ENCODE measurements around the gene FXYD3. TPM values are rescaled to one million over a fixed set of nuclear protein-coding genes. Genes with fewer than 3 reads are reported as not detected.

The FXYD3 gene
- total RNA-seq, 1 donor from 2014 or later, result not detected

GRCh38 chr19:35130761-35131720, 15.4 kb downstream of the FXYD3 start:
- Histone ChIP-seq H3K27ac (ENCODE audit: low read depth, low read length) (no peak overlapping the region), H3K9me3 (ENCODE audit: insufficient read depth, low read depth, low read length) (no peaks in the 10 kb centered on the region), H2AFZ (ENCODE audit: low read depth, low read length) (no peak overlapping the region), H3K4me3 (ENCODE audit: insufficient read depth, low read depth, low read length) (no peak overlapping the region), H3K4me1 (ENCODE audit: insufficient read depth, low read length) (no peaks in the 10 kb centered on the region), H3K79me2 (ENCODE audit: insufficient read depth, low read length) (no peaks in the 10 kb centered on the region), H3K9ac (ENCODE audit: low read length) (no peak overlapping the region), H3K27me3 (ENCODE audit: insufficient read depth, low read length) (peaks cover 6% of the 10 kb centered on the region), H3K36me3 (ENCODE audit: insufficient read depth, low read length) (no peaks in the 10 kb centered on the region), H4K20me1 (ENCODE audit: insufficient read depth, low read length) (no peaks in the 10 kb centered on the region), H3K4me2 (ENCODE audit: low read length) (no peak overlapping the region)
- Mint-ChIP-seq H3K27ac (ENCODE audit: unreplicated experiment) (no peak overlapping the region), H3K9me3 (ENCODE audit: unreplicated experiment) (peaks cover 8% of the 10 kb centered on the region), H3K36me3 (ENCODE audit: low read depth, unreplicated experiment) (no peaks in the 10 kb centered on the region), H3K4me1 (ENCODE audit: low read depth, unreplicated experiment) (peaks cover 2% of the 10 kb centered on the region), H3K4me3 (ENCODE audit: unreplicated experiment) (no peak overlapping the region), H3K27me3 (ENCODE audit: low read depth, unreplicated experiment) (peaks cover 28% of the 10 kb centered on the region)
- FAIRE-seq, result no peak
- no peak for TF ChIP-seq CTCF (IDR thresholded peaks at IDR 0.05; ENCODE audit: insufficient read depth, low read depth, low read length)
- TF ChIP-seq EZH2 (IDR thresholded peaks at IDR 0.05; ENCODE audit: insufficient read depth, low read length), result no peak
- DNase-seq (ENCODE audit: low read depth), result no peak

GRCh38 chr19:35132254-35132653, 16.6 kb downstream of the FXYD3 start:
- FAIRE-seq, result no peak

More at GRCh38 chr19:35132254-35132653, 16.6 kb downstream of the FXYD3 start:
- no peak overlapping the region for H3K4me3 Mint-ChIP-seq (ENCODE audit: unreplicated experiment)
- no peak overlapping the region for H2AFZ ChIP-seq (ENCODE audit: low read depth, low read length)
- H3K9ac ChIP-seq (ENCODE audit: low read length), result no peak overlapping the region
- H3K4me2 ChIP-seq (ENCODE audit: low read length), result no peak overlapping the region
- H3K27ac Mint-ChIP-seq (ENCODE audit: unreplicated experiment), result no peak overlapping the region
- H3K36me3 ChIP-seq (ENCODE audit: insufficient read depth, low read length), result no peaks in the 10 kb centered on the region
- no peaks in the 10 kb centered on the region for H4K20me1 ChIP-seq (ENCODE audit: insufficient read depth, low read length)
- peaks cover 2% of the 10 kb centered on the region for H3K4me1 Mint-ChIP-seq (ENCODE audit: low read depth, unreplicated experiment)
- peaks cover 8% of the 10 kb centered on the region for H3K9me3 Mint-ChIP-seq (ENCODE audit: unreplicated experiment)
- no peaks in the 10 kb centered on the region for H3K36me3 Mint-ChIP-seq (ENCODE audit: low read depth, unreplicated experiment)
- no peak for TF ChIP-seq CTCF (IDR thresholded peaks at IDR 0.05; ENCODE audit: insufficient read depth, low read depth, low read length)
- TF ChIP-seq EZH2 (IDR thresholded peaks at IDR 0.05; ENCODE audit: insufficient read depth, low read length), result no peak
- no peaks in the 10 kb centered on the region for H3K9me3 ChIP-seq (ENCODE audit: insufficient read depth, low read depth, low read length)
- H3K79me2 ChIP-seq (ENCODE audit: insufficient read depth, low read length), result no peaks in the 10 kb centered on the region
- H3K4me3 ChIP-seq (ENCODE audit: insufficient read depth, low read depth, low read length), result no peak overlapping the region
- H3K4me1 ChIP-seq (ENCODE audit: insufficient read depth, low read length), result no peaks in the 10 kb centered on the region
- no peak overlapping the region for H3K27ac ChIP-seq (ENCODE audit: low read depth, low read length)
- peaks cover 28% of the 10 kb centered on the region for H3K27me3 Mint-ChIP-seq (ENCODE audit: low read depth, unreplicated experiment)
- no peak for DNase-seq (ENCODE audit: low read depth)
- peaks cover 9% of the 10 kb centered on the region for H3K27me3 ChIP-seq (ENCODE audit: insufficient read depth, low read length)

Measured in astrocyte (in vitro differentiated cells and primary cell).